Uterus (tissue), 4 donors: ENCODE measurements around the gene RIMBP3B. TPM values are rescaled to one million over a fixed set of nuclear protein-coding genes. Genes with fewer than 3 reads are reported as not detected.
"Not testable (repeated sequence)": the region's sequence is repeated elsewhere in the genome, so short reads cannot be mapped to it uniquely, and the experiment has no call there.

Experiments used
- DNase-seq, 2 donors: peaks; one replicate each; pipeline ENCODE4 v3.0.0-alpha.2; 2019 to 2020
- H3K27ac ChIP-seq, 2 donors: fragments of 200-600 bp; sonication (generic); 1 replicate in 1 of 2; 2 replicates in 1 of 2; pipeline ENCODE4 v1.5.1; 2016 to 2018
- H3K27me3 ChIP-seq, 2 donors: fragments of 200-600 bp; sonication (generic); one replicate each; pipeline ENCODE4 v1.5.1; 2018 to 2019; ENCODE audit warnings: control low read depth in 1 of 2
- H3K36me3 ChIP-seq, 2 donors: fragments of 200-600 bp; sonication (generic); one replicate each; pipeline ENCODE4 v1.5.1; 2019; ENCODE audit warnings: control low read depth in 1 of 2
- H3K4me1 ChIP-seq, 2 donors: fragments of 200-600 bp; sonication (generic); one replicate each; pipeline ENCODE4 v1.5.1; 2018 to 2019; ENCODE audit warnings: control low read depth in 1 of 2
- H3K4me3 ChIP-seq, 2 donors: fragments of 200-600 bp; sonication (generic); 1 replicate in 1 of 2; 2 replicates in 1 of 2; pipeline ENCODE4 v1.5.1; 2018 to 2019; ENCODE audit warnings: mild to moderate bottlenecking in 1 of 2
- H3K9me3 ChIP-seq, 2 donors: fragments of 200-600 bp; sonication (generic); one replicate each; pipeline ENCODE4 v1.5.1; 2019; ENCODE audit warnings: control low read depth in 1 of 2
- intact Hi-C: fragments of 100-400 bp; cut with DNase I; formaldehyde crosslinking; loops from one replicate; pipeline ENCODE4 v1.15.1; 2023; ENCODE audit warnings: low total_unique reads
- total RNA-seq, 4 donors: library from RNA; depleted of rRNA in 3 of 4; stranded (reverse); fragments of >200 nt in 3 of 4; gene quantifications; one replicate each; pipeline versions ENCODE4 v1.1.0 to v1.2.4, GENCODE V29; 2014 to 2023
- donor health status: DM: yes; HTN: yes; CAD: no.

Gene RIMBP3B
- total RNA-seq, 4 donors from 2014 or later, result 0.27 to 0.41 TPM; not detected in 2

DNA sequence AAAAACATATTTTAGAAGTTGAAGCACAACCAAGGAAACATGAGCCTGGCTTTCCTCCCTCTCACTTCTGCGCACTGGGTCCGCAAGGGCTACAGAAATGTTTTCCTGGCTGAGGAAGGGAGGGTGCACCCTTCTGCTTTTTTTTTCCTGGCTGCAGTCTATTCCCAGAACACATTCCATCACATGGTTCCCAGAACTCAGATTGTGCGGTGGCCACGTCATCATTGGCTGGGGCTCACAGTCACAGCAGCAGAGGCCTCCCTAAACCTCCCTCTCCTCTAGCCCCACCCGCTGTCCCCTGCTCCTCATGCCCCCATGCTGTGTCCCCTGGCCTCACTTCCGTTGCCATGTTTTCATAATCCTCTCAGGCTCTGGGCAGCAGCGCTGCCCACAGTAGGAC is 5.9 kb downstream of the RIMBP3B start:
- H3K9me3 ChIP-seq, H3K27ac ChIP-seq, H3K4me3 ChIP-seq, DNase-seq, H3K36me3 ChIP-seq, intact Hi-C loops, H3K4me1 ChIP-seq, H3K27me3 ChIP-seq: not testable (repeated sequence)

DNA sequence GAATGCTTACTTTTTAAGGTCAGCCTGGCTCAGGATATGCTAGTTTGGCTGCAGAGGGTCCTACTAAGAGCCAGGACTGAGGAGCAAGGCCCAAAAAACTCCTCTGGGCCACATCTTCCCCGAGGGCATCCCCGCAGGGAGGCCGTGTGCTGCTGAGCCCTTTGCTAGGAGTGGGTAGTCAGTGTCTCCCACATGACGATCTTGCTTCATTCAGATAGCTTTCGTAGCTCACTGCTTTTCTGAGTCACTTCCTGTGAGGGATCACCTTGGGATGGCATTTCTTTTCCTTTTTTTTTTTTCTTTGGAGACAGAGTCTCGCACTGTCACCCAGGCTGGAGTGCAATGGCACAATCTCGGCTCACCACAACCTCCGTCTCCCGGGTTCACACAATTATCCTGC is 6.5 kb downstream of the RIMBP3B start:
- intact Hi-C loops, H3K9me3 ChIP-seq, DNase-seq, H3K4me3 ChIP-seq, H3K36me3 ChIP-seq, H3K4me1 ChIP-seq, H3K27me3 ChIP-seq, H3K27ac ChIP-seq: not testable (repeated sequence)

DNA sequence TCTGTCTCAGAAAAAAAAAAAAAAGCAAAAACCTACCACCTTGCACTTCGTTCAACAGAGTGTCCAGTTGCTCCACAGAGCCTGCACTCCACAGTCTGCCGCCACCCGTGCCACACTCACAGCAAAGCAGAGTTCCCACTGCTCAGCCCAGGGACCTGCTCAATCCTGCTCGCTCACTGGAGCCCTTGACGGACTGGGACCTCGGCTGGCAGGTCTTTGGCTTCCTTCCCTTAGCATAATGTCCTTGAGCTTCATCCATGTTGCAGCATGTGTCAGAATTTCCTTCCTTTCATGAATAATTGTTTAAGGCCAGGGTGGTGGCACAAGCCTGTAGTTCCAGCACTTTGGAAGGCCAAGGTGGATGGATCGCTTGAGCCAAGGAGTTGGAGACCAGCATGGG is 11.1 kb downstream of the RIMBP3B start:
- H3K9me3 ChIP-seq, H3K27ac ChIP-seq, H3K36me3 ChIP-seq, H3K4me3 ChIP-seq, H3K4me1 ChIP-seq, intact Hi-C loops, DNase-seq, H3K27me3 ChIP-seq: not testable (repeated sequence)

DNA sequence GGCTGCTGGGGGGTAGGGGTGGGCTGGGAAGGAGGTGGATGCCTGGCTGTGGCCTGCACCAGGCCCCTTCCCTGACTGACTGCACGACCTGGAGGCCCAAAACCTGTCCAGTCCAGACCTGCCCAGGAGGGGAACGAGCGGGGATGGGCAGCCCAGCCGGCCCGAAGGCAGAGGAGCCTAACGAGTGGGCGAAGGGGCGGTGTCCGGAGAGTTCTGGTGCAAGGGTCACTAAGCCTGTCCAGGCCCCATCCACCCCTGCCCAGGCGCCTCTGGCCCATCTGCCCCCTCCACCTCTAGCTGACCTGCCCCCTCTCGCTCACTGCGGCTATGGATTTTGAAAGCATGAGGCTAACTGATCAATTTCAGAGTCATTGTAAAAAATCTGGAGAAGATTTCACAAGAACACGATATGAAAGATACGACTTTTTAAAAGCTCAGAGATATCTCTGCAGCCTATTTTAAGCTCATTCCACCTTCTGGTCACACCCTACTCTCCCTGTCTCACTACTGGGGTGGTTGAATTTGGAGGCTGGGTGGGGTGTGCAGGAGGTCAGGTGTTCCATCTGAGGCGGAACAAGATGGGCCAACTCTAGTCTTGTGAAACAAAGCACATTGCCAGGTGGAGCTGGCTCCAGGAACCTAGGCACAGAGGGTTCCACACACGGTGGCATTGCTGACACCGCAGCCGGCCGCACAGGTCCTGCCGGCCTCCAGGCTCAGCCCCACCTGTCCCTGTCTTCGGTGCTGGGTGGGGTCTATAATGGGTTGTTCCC is 17.8 kb downstream of the RIMBP3B start:
- DNase-seq, H3K4me1 ChIP-seq, H3K4me3 ChIP-seq, H3K9me3 ChIP-seq, H3K27me3 ChIP-seq, H3K27ac ChIP-seq, H3K36me3 ChIP-seq, intact Hi-C loops: not testable (repeated sequence)

DNA sequence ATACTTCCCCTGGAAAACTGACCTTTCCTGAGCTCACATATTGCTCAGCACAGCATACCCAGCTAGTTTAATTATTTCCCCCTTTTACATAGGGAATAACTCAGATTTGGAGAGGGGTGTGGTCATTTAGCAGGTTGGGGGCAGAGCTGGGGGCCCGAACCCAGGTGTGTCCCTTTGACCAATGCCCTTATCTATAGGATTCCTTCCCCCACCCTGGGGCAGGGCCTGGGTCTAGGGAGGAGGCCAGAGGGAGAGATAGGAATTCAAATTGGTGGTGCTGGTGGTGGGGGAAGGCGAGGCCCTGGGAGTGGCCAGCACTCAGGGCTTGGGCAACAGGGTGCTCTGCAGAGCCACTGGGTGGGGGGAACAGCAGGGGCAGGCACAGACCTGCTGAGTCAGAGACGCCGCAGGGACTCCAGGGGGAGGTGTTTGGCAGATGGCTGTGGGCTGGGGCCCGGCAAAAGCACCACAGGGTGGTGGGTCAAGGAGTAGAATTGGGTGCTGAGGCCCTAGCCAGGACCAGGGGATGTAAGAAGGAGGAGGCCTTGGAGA is 19.3 kb downstream of the RIMBP3B start:
- H3K36me3 ChIP-seq, result not testable (repeated sequence)

DNA sequence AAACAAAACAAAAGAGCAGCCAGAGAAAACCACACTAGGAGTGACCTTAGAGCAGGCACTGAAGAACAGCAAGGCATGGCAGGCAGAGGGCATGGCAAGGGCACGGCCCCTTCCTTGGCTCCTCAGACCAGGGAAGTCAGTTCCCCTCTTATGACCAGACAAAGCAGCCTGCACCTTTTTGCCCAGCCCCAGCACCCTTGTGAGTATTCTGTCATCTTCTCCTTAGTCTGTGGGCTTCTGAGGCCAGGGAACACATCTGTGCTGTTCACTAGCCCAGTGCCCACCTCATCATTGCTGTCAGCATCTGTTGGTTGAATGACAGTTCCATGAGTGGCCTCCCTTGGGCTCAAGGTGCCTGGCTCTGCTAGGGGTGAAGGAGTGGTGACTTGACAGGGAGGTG is 23.6 kb downstream of the RIMBP3B start:
- H3K36me3 ChIP-seq, H3K4me1 ChIP-seq, H3K27ac ChIP-seq, DNase-seq, intact Hi-C loops, H3K9me3 ChIP-seq, H3K4me3 ChIP-seq, H3K27me3 ChIP-seq: not testable (repeated sequence)

More for the DNA sequence above, 19.3 kb downstream of the RIMBP3B start:
- H3K9me3 ChIP-seq, DNase-seq, H3K27me3 ChIP-seq, intact Hi-C loops, H3K4me1 ChIP-seq, H3K27ac ChIP-seq, H3K4me3 ChIP-seq: not testable (repeated sequence)

DNA sequence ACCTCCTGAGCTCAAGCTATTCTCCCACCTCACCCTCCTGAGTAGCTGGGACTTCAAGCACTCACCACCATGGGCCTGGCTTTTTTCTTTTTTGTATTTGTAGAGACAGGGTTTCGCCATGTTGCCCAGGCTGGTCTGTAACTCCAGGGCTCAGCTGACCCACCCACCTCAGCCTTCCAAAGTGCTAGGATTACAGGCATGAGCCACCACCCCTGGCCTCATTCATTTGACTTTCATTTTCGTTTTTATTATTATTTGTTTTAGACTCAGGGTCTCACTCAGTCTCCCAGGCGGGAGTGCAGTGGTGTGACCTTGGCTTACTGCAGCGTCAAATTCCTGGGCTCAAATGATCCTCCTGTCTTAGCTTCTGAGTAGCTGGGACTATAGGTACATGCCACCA is 24.2 kb downstream of the RIMBP3B start:
- H3K36me3 ChIP-seq, intact Hi-C loops, H3K9me3 ChIP-seq, H3K4me1 ChIP-seq, DNase-seq, H3K4me3 ChIP-seq, H3K27me3 ChIP-seq, H3K27ac ChIP-seq: not testable (repeated sequence)

DNA sequence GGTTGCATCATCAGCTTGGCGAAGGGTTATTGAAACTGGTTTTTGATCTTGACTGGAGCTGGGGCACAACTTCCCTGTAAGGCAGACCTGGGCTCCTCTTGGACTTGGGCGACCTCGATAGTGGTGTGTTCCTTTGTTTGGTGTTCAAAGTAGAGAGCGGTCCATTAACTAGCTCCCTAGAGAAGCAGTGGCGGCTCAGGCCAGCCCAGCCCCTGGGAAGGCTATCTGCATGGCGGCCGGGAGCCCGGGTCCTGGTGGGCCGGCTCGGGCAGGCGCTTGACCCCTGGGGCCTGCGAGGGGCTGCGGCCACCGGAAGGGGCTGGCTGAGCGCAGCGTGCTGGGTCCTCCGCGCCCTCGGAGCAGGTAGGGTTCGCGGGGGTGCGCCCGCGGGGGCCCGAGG is 32.8 kb downstream of the RIMBP3B start:
- intact Hi-C loops, H3K4me1 ChIP-seq, H3K27me3 ChIP-seq, DNase-seq, H3K9me3 ChIP-seq, H3K36me3 ChIP-seq, H3K27ac ChIP-seq, H3K4me3 ChIP-seq: not testable (repeated sequence)

DNA sequence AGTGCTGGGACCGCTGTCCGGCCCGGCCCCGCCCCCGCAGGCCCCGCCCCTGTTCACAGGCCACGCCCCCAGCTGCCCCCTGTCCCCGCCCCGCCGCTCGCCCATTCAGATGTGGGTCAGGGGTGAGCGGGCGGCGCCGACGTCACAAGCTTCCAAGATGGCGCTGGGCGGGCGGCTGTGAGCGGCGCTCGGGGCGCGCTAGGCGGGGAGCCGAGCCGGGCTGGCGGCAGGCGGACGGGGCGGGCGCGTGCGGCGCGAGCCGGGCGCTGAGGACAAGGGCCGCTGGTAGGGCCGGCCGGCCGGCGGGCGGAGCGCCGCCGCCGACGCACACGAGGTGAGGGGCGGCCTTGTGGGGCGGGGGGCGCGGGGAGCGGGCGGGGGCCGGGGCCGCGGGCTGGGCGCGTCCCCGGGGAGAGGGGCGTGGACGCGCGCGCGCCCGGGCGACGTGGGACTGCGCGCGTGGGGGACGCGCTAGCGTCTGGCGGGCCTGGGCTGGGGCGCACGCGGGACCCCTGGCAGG is 33.7 kb downstream of the RIMBP3B start, which contains the start of gene HIC2:
Gene HIC2, plus strand, starts transcription at position 145 of the 520 bp plus-strand sequence. CDS start 25,461 bp downstream, outside the sequence.
- H3K4me1 ChIP-seq, intact Hi-C loops, H3K27me3 ChIP-seq, DNase-seq, H3K9me3 ChIP-seq, H3K36me3 ChIP-seq: not testable (repeated sequence)
- Histone ChIP-seq H3K27ac (peak within 1 kb of the TSS in 1 of 2 donors; percentile 66), H3K4me3 (peak within 1 kb of the TSS in 1 of 2 donors; percentile 38)

DNA sequence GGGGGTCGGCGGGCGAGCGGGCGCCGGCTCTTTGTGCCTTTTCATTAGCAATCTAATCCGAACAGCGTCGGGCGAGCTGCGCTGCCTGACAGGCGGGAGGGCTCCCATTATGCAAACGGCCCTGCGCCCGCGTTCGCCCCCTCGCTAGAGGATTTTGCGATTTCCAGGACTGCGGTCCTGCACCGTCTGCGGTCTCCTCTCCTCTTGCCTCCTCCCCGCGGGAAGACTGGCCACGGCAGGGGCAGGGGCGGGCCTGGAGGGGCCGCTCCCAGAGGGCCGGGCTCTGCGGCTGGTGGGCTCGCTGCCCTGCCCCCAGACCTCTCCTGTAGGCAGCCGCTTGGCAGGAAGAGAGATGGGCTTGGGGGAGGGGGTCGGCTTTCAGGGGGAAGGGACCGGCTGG is 34.3 kb downstream of the RIMBP3B start:
- Histone ChIP-seq H3K27ac (peak overlapping the region in 1 of 2 donors; percentile 66), H3K4me3 (peak overlapping the region in 1 of 2 donors; percentile 38)
- H3K36me3 ChIP-seq, H3K27me3 ChIP-seq, H3K4me1 ChIP-seq, intact Hi-C loops, H3K9me3 ChIP-seq: not testable (repeated sequence)
- peak; percentile 13 to 35 for DNase-seq

DNA sequence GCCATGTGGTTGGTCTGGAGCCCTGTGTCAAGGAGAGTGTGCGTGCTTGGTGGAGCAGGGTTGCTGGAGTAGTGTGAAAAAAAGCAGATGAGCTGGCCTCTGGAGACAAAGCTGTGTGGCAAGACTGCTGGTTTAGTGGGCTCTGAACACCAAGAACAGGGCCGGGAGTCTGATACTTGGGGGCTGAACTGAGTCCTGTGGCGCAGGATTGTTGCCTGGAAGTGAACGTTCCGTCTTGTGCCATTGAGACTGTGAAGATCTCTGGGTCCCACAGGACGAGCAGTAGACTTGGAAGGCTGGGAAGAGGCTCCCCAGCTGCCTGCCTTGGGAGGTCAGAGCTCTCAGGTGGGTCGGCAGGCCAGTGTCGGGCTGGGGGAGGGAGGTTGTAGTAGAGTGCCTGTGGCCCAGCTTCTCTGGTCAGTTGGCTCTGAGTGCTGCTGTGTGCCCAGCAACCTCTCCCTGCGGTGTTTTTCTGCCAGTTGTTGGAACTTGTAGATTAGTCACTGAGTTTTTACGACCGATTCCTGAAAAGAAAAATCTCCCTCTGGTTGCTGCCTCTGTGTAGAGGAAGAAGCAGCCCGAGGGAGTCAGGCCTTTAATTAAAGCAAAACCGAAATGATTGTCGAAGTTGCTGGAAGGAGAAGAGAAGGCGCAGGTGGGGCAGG is 35.6 kb downstream of the RIMBP3B start:
- intact Hi-C loops, H3K36me3 ChIP-seq, H3K9me3 ChIP-seq, H3K4me1 ChIP-seq, H3K4me3 ChIP-seq, H3K27me3 ChIP-seq: not testable (repeated sequence)
- peak; percentile 13 to 17 for DNase-seq
- H3K27ac ChIP-seq, result peak overlapping the region in 1 of 2 donors; percentile 66

DNA sequence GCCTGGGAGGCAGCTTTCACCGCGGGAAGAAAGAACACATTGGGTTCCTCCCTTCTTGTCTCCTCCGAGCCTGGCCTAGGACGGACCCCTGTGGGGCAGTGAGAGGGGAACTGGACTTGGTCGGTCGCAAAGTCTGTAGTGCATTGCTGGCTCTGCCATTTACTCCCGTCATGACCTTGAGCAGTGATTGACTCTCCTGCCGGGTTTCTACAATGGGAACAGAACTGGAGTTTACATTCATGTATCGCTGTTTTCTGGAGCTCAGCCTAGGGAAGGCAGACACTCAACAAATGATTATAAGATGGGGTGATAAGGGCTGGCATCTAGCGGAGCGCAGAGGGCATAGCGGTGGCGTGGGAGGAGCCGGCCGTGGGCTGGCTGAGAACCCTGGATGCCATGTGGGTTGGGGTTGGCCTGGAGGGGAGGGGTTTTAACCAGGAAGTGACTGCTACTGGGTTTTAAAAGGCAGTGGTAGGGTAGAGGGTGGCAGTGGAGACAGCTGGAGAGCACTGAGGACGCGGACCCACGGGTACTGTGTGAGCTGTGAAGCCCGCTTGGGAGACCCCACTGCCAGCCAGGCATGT is 36.7 kb downstream of the RIMBP3B start:
- H3K27me3 ChIP-seq, H3K4me3 ChIP-seq, intact Hi-C loops, H3K36me3 ChIP-seq, H3K9me3 ChIP-seq, H3K4me1 ChIP-seq, DNase-seq, H3K27ac ChIP-seq: not testable (repeated sequence)
